SK-N-SH (cell line): ENCODE measurements around the gene LIPM. TPM values are rescaled to one million over a fixed set of nuclear protein-coding genes. Genes with fewer than 3 reads are reported as not detected.

Experiments used
- CTCF ChIA-PET: fragments of 300-600, 350-600 bp; formaldehyde crosslinking; extraction: SDS; loops from one replicate; lab custom pipeline; 2021; lab: Yijun Ruan, JAX
- POLR2A ChIA-PET: fragments of 350-600 bp; sonication (Branson Sonifier 250); formaldehyde crosslinking; extraction: SDS; loops from one replicate; lab custom pipeline; 2020; ENCODE audit warnings: antibody characterized with exemption, inconsistent platforms; lab: Yijun Ruan, JAX
- DNase-seq: peaks from one replicate; pipeline ENCODE4 v3.0.0; 2012
- H2AFZ ChIP-seq: fragments of 200-600 bp; sonication (generic); 2 replicates; pipeline ENCODE4 v1.8.1; 2016; ENCODE audit warnings: antibody characterized with exemption, mild to moderate bottlenecking, low read depth
- H3F3A ChIP-seq: fragments of 200-600 bp; sonication (generic); replicated peaks from 2 replicates; pipeline ENCODE3; 2016; ENCODE audit warnings: antibody characterized with exemption, mild to moderate bottlenecking; ENCODE audit not compliant: insufficient read depth
- H3K27ac ChIP-seq, 2 experiments: fragments of 200-500 bp in 1 of 2; fragments of 200-600 bp in 1 of 2; sonication (Bioruptor generic) in 1 of 2; sonication (generic), shearing (Covaris generic) in 1 of 2; 2 replicates each; pipeline versions ENCODE4 v1.5.1 to v1.6.1; 2014 to 2016; ENCODE audit warnings: low read depth in 2 of 2, inconsistent platforms in 1 of 2, low read length in 1 of 2, mild to moderate bottlenecking in 1 of 2, mixed read lengths in 1 of 2
- H3K27me3 ChIP-seq: fragments of 200-600 bp; sonication (generic), shearing (Covaris generic); 2 replicates; pipeline ENCODE4 v1.6.1; 2016; ENCODE audit warnings: mixed run types; ENCODE audit not compliant: insufficient read depth
- H3K36me3 ChIP-seq, 2 experiments: fragments of 200-500 bp in 1 of 2; fragments of 200-600 bp in 1 of 2; sonication (Bioruptor generic) in 1 of 2; sonication (generic) in 1 of 2; replicated peaks in 1 of 2; 2 replicates each; pipeline versions ENCODE3 to v1.5.1; 2014 to 2016; ENCODE audit warnings: low read length in 1 of 2, mild to moderate bottlenecking in 1 of 2; ENCODE audit not compliant: insufficient read depth in 2 of 2, control insufficient read depth in 1 of 2
- H3K4me1 ChIP-seq, 2 experiments: fragments of 200-500 bp in 1 of 2; fragments of 200-600 bp in 1 of 2; sonication (Bioruptor generic) in 1 of 2; sonication (generic), shearing (Covaris generic) in 1 of 2; 2 replicates each; pipeline versions ENCODE4 v1.5.1 to v1.6.1; 2014 to 2016; ENCODE audit warnings: low read depth in 1 of 2, low read length in 1 of 2, mixed run types in 1 of 2; ENCODE audit not compliant: insufficient read depth in 2 of 2, control insufficient read depth in 1 of 2
- H3K4me2 ChIP-seq: fragments of 200-600 bp; sonication (generic), shearing (Covaris generic); 2 replicates; pipeline ENCODE4 v1.6.1; 2017; ENCODE audit warnings: mixed run types
- H3K4me3 ChIP-seq, 2 experiments: fragments of 200-500 bp in 1 of 2; fragments of 200-600 bp in 1 of 2; sonication (Bioruptor generic) in 1 of 2; sonication (generic), shearing (Covaris generic) in 1 of 2; 2 replicates each; pipeline versions ENCODE4 v1.5.1 to v1.8.1; 2014 to 2016; ENCODE audit warnings: low read depth in 2 of 2, inconsistent platforms in 1 of 2, low read length in 1 of 2, mild to moderate bottlenecking in 1 of 2, mixed read lengths in 1 of 2, moderate library complexity in 1 of 2
- H3K79me2 ChIP-seq: fragments of 200-600 bp; sonication (generic); 2 replicates; pipeline ENCODE4 v1.8.1; 2017; ENCODE audit warnings: mild to moderate bottlenecking; ENCODE audit not compliant: insufficient read depth
- H3K9ac ChIP-seq: fragments of 200-600 bp; sonication (generic); 2 replicates; pipeline ENCODE4 v1.6.1; 2017; ENCODE audit warnings: mixed run types
- H3K9me2 ChIP-seq: fragments of 200-600 bp; sonication (generic); 2 replicates; pipeline ENCODE4 v1.6.1; 2017; ENCODE audit warnings: mixed run types
- H3K9me3 ChIP-seq: fragments of 200-600 bp; sonication (generic); 2 replicates; pipeline ENCODE4 v1.6.1; 2017; ENCODE audit warnings: mixed run types, mild to moderate bottlenecking, moderate library complexity
- H4K20me1 ChIP-seq: fragments of 200-600 bp; sonication (generic); 2 replicates; pipeline ENCODE4 v1.6.1; 2017; ENCODE audit warnings: mild to moderate bottlenecking, mixed run types; ENCODE audit not compliant: insufficient read depth
- FOSL2 ChIP-seq: IDR thresholded peaks from 2 replicates; pipeline ENCODE4 v1.4.0; 2012; ENCODE audit warnings: low read depth, mild to moderate bottlenecking, moderate library complexity, borderline replicate concordance
- JUND ChIP-seq: IDR thresholded peaks from 2 replicates; pipeline ENCODE4 v1.4.0; 2012
- MXI1 ChIP-seq: IDR thresholded peaks from 2 replicates; pipeline ENCODE4 v1.6.1; 2012; ENCODE audit warnings: mild to moderate bottlenecking, low read depth, low read length, improper control_type of control experiment
- NFIC ChIP-seq: IDR thresholded peaks from 2 replicates; pipeline ENCODE4 v1.4.0; 2012; ENCODE audit warnings: borderline replicate concordance
- POLR2AphosphoS5 ChIP-seq: IDR thresholded peaks from 2 replicates; pipeline ENCODE4 v1.6.1; 2012; ENCODE audit warnings: low read depth, low read length
- RAD21 ChIP-seq: IDR thresholded peaks from 2 replicates; pipeline ENCODE4 v1.6.1; 2012; ENCODE audit warnings: mild to moderate bottlenecking, low read length
- RCOR1 ChIP-seq: fragments of 150-350 bp; IDR thresholded peaks from 2 replicates; pipeline ENCODE4 v1.6.1; 2017; ENCODE audit warnings: antibody characterized with exemption, low read length
- RFX5 ChIP-seq: IDR thresholded peaks from 2 replicates; pipeline ENCODE4 v1.6.1; 2012; ENCODE audit warnings: mild to moderate bottlenecking, improper control_type of control experiment, low read length
- RXRA ChIP-seq: IDR thresholded peaks from 2 replicates; pipeline ENCODE4 v1.4.0; 2012; ENCODE audit warnings: low read depth, mild to moderate bottlenecking, borderline replicate concordance
- TAF1 ChIP-seq: IDR thresholded peaks from 2 replicates; pipeline ENCODE4 v1.6.1; 2012; ENCODE audit warnings: low read depth, mild to moderate bottlenecking, low read length, moderate library complexity, borderline replicate concordance
- WGBS: methylation state at CpG from one replicate; pipeline ENCODE4 v1.1.6; 2017; ENCODE audit warnings: low lambda C conversion rate; 5-methylcytosine and 5-hydroxymethylcytosine counted together
- polyA plus RNA-seq, 3 experiments: library from polyadenylated mRNA; depleted of rRNA; stranded (reverse); fragments of >200 nt; gene quantifications; 2 replicates each; pipeline ENCODE4 v1.2.3, GENCODE V29; 2012
- TF ChIP-seq, protein P1 (sequence below): IDR thresholded peaks from 2 replicates; pipeline ENCODE4; 2012
- TF ChIP-seq, protein P2 (sequence below): IDR thresholded peaks from 2 replicates; pipeline ENCODE4 v1.4.0; 2012; ENCODE audit warnings: low read depth, borderline replicate concordance
- TF ChIP-seq, protein P3 (sequence below): fragments of 200-600 bp; sonication (generic); IDR thresholded peaks from 2 replicates; pipeline ENCODE4 v1.6.1; 2017; ENCODE audit warnings: antibody characterized with exemption, mild to moderate bottlenecking, moderate library complexity
- TF ChIP-seq, protein P4 (sequence below): fragments of 150-350 bp; IDR thresholded peaks from 2 replicates; pipeline ENCODE4 v1.6.1; 2017; ENCODE audit warnings: antibody characterized with exemption, low read length, low read depth, borderline replicate concordance

Gene LIPM
- polyA plus RNA-seq, 1 of the 3 experiments (the other 2 are of a cell fraction): not detected

DNA sequence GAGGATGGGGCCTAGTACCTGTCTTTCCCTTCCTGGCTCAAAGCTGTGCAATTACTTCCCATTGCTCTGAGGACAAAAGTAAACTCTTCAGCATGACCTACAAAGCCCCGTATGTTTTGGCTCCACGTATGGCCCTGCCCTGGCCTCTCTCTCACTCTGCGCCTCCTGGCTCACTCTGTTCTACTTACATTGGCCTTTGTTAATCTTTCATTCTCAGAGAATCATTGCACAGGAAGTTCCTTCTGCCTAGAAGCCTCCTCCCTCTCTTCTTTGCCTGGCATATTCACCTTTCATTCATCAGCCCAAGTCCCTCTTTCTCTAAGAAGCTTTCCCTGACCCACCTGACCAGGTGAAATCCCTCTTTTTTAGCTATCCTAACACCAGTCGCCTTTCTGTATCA lies 23.9 kb downstream of the LIPM start:
- H3K4me3 ChIP-seq: no peak overlapping the region
- H3K4me1 ChIP-seq: peaks cover 0 to 2% of the 10 kb centered on the region in 2 experiments; a peak in 1 of 4 replicates
- H3F3A ChIP-seq: no peaks in the 10 kb centered on the region
- H4K20me1 ChIP-seq: no peaks in the 10 kb centered on the region
- no peaks in the 10 kb centered on the region for H3K27me3 ChIP-seq
- no peaks in the 10 kb centered on the region for H3K36me3 ChIP-seq
- ChIA-PET POLR2A (no interaction called here), CTCF (interaction anchor here (1.5 to 5.1 kb wide), 6 partner anchors 9 to 261 kb away, joined by 3 to 33 read pairs (median 10); no protein-coding TSS in a partner anchor)
- no peaks in the 10 kb centered on the region for H3K9me3 ChIP-seq
- no peak for TF ChIP-seq RAD21
- TF ChIP-seq, protein P1, sequence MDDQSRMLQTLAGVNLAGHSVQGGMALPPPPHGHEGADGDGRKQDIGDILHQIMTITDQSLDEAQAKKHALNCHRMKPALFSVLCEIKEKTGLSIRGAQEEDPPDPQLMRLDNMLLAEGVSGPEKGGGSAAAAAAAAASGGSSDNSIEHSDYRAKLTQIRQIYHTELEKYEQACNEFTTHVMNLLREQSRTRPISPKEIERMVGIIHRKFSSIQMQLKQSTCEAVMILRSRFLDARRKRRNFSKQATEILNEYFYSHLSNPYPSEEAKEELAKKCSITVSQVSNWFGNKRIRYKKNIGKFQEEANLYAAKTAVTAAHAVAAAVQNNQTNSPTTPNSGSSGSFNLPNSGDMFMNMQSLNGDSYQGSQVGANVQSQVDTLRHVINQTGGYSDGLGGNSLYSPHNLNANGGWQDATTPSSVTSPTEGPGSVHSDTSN: no peak
- no peak for TF ChIP-seq RXRA
- no peak for TF ChIP-seq MXI1
- TF ChIP-seq POLR2AphosphoS5: no peak
- no peak for TF ChIP-seq NFIC
- no peak for TF ChIP-seq RFX5
- TF ChIP-seq FOSL2: no peak
- TF ChIP-seq, protein P2, sequence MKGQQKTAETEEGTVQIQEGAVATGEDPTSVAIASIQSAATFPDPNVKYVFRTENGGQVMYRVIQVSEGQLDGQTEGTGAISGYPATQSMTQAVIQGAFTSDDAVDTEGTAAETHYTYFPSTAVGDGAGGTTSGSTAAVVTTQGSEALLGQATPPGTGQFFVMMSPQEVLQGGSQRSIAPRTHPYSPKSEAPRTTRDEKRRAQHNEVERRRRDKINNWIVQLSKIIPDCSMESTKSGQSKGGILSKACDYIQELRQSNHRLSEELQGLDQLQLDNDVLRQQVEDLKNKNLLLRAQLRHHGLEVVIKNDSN: no peak
- TF ChIP-seq, protein P3, sequence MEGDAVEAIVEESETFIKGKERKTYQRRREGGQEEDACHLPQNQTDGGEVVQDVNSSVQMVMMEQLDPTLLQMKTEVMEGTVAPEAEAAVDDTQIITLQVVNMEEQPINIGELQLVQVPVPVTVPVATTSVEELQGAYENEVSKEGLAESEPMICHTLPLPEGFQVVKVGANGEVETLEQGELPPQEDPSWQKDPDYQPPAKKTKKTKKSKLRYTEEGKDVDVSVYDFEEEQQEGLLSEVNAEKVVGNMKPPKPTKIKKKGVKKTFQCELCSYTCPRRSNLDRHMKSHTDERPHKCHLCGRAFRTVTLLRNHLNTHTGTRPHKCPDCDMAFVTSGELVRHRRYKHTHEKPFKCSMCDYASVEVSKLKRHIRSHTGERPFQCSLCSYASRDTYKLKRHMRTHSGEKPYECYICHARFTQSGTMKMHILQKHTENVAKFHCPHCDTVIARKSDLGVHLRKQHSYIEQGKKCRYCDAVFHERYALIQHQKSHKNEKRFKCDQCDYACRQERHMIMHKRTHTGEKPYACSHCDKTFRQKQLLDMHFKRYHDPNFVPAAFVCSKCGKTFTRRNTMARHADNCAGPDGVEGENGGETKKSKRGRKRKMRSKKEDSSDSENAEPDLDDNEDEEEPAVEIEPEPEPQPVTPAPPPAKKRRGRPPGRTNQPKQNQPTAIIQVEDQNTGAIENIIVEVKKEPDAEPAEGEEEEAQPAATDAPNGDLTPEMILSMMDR: no peak
- TF ChIP-seq TAF1: no peak
- no peak for TF ChIP-seq RCOR1
- no peak for TF ChIP-seq JUND
- H3K9ac ChIP-seq: no peak overlapping the region
- H3K27ac ChIP-seq: no peak overlapping the region
- no peaks in the 10 kb centered on the region for H3K9me2 ChIP-seq
- no peak overlapping the region for H2AFZ ChIP-seq
- WGBS: 89% methylated on average over 4 of the region's 4 CpGs
- DNase-seq: no peak
- H3K4me2 ChIP-seq: no peak overlapping the region
- no peaks in the 10 kb centered on the region for H3K79me2 ChIP-seq

DNA sequence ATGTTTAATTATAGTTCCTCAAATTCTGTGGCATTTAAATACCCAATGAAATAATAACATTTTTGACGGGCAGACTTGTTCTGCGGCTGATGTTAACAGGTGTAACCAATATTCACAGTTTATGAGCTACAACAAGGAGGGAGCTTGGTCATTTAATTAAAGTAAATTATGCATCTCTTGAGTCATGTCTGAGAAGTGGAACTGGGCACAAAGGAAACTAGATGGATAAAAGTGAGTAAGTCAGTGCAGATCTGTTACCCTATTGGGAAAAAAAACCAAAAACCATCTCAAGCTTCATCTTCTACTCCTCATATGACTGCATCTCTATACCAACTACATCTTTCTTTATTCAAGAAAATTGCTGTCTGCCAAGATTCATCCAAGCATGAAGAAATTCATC lies 25.1 kb downstream of the LIPM start:
- Histone ChIP-seq H3K79me2 (no peaks in the 10 kb centered on the region), H3K9ac (no peak overlapping the region), H3K9me2 (no peaks in the 10 kb centered on the region), H4K20me1 (no peaks in the 10 kb centered on the region), H3K36me3 (no peaks in the 10 kb centered on the region), H3K4me3 (no peak overlapping the region), H3K4me1 (peaks cover 0 to 2% of the 10 kb centered on the region in 2 experiments; a peak in 1 of 4 replicates), H3K4me2 (no peak overlapping the region), H2AFZ (no peak overlapping the region), H3K27me3 (no peaks in the 10 kb centered on the region), H3K27ac (no peak overlapping the region), H3F3A (no peaks in the 10 kb centered on the region), H3K9me3 (no peaks in the 10 kb centered on the region)
- TF ChIP-seq, protein P4, sequence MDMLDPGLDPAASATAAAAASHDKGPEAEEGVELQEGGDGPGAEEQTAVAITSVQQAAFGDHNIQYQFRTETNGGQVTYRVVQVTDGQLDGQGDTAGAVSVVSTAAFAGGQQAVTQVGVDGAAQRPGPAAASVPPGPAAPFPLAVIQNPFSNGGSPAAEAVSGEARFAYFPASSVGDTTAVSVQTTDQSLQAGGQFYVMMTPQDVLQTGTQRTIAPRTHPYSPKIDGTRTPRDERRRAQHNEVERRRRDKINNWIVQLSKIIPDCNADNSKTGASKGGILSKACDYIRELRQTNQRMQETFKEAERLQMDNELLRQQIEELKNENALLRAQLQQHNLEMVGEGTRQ: no peak
- no peak for TF ChIP-seq JUND
- TF ChIP-seq POLR2AphosphoS5: no peak
- ChIA-PET CTCF (interaction anchor here (0.8 to 5.1 kb wide), 8 partner anchors 8 to 262 kb away, joined by 3 to 33 read pairs (median 8); partner anchors contain the start of gene LIPM), POLR2A (no interaction called here)
- no peak for DNase-seq
- WGBS: 96% methylated on average over 2 of the region's 2 CpGs
